ENCODE results near the gene CMTM8.

Gene CMTM8

DNA sequence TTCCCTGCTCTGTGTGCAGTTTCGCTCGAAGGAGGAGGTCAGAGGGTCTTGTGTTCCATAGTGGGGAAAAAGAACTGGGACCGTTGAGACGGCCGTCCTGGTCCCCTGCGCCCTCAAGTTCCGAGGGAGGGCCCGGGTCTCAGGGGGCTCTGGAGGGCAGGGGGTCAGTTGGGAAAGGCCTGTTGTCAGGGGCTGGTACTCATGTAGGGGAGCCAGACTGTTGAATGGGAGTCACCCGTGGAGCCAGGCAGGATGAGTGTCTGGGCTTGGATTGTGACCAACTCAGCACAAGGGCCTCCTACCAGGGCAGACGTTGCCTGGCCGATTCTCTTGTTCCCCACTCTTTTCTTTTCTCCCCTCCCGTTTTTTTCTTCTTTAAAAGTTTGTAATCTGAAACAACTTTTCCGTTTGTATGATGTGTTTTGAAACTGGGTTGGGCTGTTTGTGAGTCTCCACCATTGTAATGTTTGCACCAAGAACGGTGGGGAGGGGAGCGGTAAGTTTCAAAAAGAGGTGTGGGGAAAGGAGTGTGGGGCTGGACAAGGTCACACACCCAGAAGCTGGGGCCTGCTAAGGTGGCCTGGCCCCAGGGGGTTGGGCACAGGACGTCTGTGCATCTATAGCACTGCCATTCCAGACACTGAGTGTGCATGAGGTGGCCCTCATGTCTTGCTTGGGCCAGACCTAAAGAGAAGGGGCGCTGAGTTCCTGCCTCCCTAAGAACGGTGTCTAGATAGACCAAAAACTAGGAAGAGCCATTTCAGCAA is 154.2 kb downstream of the CMTM8 start:
- peak; percentile 79 for ATAC-seq
- TF ChIP-seq PPARA (CRISPR knock-in tag; IDR thresholded peaks at IDR 0.05; ENCODE audit: borderline replicate concordance): no peak
- no peak for TF ChIP-seq OSR1 (CRISPR knock-in tag; IDR thresholded peaks at IDR 0.05)
- TF ChIP-seq ISL1 (CRISPR knock-in tag; IDR thresholded peaks at IDR 0.05): no peak
- no peak for TF ChIP-seq ESRRG (CRISPR knock-in tag; IDR thresholded peaks at IDR 0.05)
- TF ChIP-seq, protein P1, sequence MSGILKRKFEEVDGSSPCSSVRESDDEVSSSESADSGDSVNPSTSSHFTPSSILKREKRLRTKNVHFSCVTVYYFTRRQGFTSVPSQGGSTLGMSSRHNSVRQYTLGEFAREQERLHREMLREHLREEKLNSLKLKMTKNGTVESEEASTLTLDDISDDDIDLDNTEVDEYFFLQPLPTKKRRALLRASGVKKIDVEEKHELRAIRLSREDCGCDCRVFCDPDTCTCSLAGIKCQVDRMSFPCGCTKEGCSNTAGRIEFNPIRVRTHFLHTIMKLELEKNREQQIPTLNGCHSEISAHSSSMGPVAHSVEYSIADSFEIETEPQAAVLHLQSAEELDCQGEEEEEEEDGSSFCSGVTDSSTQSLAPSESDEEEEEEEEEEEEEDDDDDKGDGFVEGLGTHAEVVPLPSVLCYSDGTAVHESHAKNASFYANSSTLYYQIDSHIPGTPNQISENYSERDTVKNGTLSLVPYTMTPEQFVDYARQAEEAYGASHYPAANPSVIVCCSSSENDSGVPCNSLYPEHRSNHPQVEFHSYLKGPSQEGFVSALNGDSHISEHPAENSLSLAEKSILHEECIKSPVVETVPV (CRISPR knock-in tag; IDR thresholded peaks at IDR 0.05): no peak
- TF ChIP-seq ZNF70 (CRISPR knock-in tag; IDR thresholded peaks at IDR 0.05): no peak
- TF ChIP-seq RARB (CRISPR knock-in tag; IDR thresholded peaks at IDR 0.05): no peak
- TF ChIP-seq, protein P2, sequence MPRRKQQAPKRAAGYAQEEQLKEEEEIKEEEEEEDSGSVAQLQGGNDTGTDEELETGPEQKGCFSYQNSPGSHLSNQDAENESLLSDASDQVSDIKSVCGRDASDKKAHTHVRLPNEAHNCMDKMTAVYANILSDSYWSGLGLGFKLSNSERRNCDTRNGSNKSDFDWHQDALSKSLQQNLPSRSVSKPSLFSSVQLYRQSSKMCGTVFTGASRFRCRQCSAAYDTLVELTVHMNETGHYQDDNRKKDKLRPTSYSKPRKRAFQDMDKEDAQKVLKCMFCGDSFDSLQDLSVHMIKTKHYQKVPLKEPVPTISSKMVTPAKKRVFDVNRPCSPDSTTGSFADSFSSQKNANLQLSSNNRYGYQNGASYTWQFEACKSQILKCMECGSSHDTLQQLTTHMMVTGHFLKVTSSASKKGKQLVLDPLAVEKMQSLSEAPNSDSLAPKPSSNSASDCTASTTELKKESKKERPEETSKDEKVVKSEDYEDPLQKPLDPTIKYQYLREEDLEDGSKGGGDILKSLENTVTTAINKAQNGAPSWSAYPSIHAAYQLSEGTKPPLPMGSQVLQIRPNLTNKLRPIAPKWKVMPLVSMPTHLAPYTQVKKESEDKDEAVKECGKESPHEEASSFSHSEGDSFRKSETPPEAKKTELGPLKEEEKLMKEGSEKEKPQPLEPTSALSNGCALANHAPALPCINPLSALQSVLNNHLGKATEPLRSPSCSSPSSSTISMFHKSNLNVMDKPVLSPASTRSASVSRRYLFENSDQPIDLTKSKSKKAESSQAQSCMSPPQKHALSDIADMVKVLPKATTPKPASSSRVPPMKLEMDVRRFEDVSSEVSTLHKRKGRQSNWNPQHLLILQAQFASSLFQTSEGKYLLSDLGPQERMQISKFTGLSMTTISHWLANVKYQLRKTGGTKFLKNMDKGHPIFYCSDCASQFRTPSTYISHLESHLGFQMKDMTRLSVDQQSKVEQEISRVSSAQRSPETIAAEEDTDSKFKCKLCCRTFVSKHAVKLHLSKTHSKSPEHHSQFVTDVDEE (CRISPR knock-in tag; IDR thresholded peaks at IDR 0.05): no peak
- TF ChIP-seq, protein P3, sequence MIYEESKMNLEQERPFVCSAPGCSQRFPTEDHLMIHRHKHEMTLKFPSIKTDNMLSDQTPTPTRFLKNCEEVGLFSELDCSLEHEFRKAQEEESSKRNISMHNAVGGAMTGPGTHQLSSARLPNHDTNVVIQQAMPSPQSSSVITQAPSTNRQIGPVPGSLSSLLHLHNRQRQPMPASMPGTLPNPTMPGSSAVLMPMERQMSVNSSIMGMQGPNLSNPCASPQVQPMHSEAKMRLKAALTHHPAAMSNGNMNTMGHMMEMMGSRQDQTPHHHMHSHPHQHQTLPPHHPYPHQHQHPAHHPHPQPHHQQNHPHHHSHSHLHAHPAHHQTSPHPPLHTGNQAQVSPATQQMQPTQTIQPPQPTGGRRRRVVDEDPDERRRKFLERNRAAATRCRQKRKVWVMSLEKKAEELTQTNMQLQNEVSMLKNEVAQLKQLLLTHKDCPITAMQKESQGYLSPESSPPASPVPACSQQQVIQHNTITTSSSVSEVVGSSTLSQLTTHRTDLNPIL (CRISPR knock-in tag; IDR thresholded peaks at IDR 0.05; ENCODE audit: low read depth): no peak
- TF ChIP-seq, protein P4, sequence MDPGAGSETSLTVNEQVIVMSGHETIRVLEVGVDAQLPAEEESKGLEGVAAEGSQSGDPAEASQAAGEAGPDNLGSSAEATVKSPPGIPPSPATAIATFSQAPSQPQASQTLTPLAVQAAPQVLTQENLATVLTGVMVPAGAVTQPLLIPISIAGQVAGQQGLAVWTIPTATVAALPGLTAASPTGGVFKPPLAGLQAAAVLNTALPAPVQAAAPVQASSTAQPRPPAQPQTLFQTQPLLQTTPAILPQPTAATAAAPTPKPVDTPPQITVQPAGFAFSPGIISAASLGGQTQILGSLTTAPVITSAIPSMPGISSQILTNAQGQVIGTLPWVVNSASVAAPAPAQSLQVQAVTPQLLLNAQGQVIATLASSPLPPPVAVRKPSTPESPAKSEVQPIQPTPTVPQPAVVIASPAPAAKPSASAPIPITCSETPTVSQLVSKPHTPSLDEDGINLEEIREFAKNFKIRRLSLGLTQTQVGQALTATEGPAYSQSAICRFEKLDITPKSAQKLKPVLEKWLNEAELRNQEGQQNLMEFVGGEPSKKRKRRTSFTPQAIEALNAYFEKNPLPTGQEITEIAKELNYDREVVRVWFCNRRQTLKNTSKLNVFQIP (CRISPR knock-in tag; IDR thresholded peaks at IDR 0.05; ENCODE audit: borderline replicate concordance, low read depth): no peak

DNA sequence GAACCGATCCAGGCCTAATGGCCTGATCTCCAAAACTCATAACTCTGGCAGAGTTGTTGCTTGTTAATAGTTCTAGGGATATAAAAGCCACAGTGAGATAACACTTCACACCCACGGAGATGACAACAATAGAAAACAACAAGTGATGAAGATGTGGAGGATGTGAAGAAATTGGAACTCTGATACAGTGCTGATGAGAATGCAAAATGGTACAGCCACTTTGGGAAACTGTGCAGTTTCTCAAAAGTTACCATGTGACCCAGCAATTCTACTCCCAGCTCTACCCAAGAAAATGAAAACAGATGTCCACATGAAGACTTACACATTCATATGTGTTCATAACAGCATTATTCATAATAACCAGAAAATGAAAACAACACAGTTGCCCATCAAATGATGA is 157.0 kb downstream of the CMTM8 start:
- ATAC-seq: no peak
- TF ChIP-seq, protein P1 (CRISPR knock-in tag; IDR thresholded peaks at IDR 0.05): no peak
- TF ChIP-seq, protein P3 (CRISPR knock-in tag; IDR thresholded peaks at IDR 0.05; ENCODE audit: low read depth): no peak
- TF ChIP-seq ESRRG (CRISPR knock-in tag; IDR thresholded peaks at IDR 0.05): no peak
- TF ChIP-seq, protein P2 (CRISPR knock-in tag; IDR thresholded peaks at IDR 0.05): no peak
- TF ChIP-seq CSDC2 (CRISPR knock-in tag; IDR thresholded peaks at IDR 0.05): no peak
- TF ChIP-seq ARNTL (CRISPR knock-in tag; IDR thresholded peaks at IDR 0.05; ENCODE audit: borderline replicate concordance, low read depth): no peak
- TF ChIP-seq TOX (CRISPR knock-in tag; IDR thresholded peaks at IDR 0.05; ENCODE audit: borderline replicate concordance): no peak
- no peak for TF ChIP-seq RARB (CRISPR knock-in tag; IDR thresholded peaks at IDR 0.05)
- TF ChIP-seq ZFP30 (CRISPR knock-in tag; IDR thresholded peaks at IDR 0.05): no peak
- TF ChIP-seq, protein P5, sequence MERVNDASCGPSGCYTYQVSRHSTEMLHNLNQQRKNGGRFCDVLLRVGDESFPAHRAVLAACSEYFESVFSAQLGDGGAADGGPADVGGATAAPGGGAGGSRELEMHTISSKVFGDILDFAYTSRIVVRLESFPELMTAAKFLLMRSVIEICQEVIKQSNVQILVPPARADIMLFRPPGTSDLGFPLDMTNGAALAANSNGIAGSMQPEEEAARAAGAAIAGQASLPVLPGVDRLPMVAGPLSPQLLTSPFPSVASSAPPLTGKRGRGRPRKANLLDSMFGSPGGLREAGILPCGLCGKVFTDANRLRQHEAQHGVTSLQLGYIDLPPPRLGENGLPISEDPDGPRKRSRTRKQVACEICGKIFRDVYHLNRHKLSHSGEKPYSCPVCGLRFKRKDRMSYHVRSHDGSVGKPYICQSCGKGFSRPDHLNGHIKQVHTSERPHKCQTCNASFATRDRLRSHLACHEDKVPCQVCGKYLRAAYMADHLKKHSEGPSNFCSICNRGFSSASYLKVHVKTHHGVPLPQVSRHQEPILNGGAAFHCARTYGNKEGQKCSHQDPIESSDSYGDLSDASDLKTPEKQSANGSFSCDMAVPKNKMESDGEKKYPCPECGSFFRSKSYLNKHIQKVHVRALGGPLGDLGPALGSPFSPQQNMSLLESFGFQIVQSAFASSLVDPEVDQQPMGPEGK (CRISPR knock-in tag; IDR thresholded peaks at IDR 0.05; ENCODE audit: borderline replicate concordance): no peak
- TF ChIP-seq ZFP3 (CRISPR knock-in tag; IDR thresholded peaks at IDR 0.05): no peak
- TF ChIP-seq ZNF565 (CRISPR knock-in tag; conservative IDR thresholded peaks at IDR 0.05; ENCODE audit: low read depth): no peak
- TF ChIP-seq TCF4 (CRISPR knock-in tag; IDR thresholded peaks at IDR 0.05; ENCODE audit: borderline replicate concordance): no peak
- no peak for TF ChIP-seq PPARA (CRISPR knock-in tag; IDR thresholded peaks at IDR 0.05; ENCODE audit: borderline replicate concordance)
- TF ChIP-seq ZNF70 (CRISPR knock-in tag; IDR thresholded peaks at IDR 0.05): no peak
- no peak for TF ChIP-seq OSR1 (CRISPR knock-in tag; IDR thresholded peaks at IDR 0.05)
- no peak for TF ChIP-seq SNAI2 (CRISPR knock-in tag; IDR thresholded peaks at IDR 0.05)
- TF ChIP-seq GLIS3 (CRISPR knock-in tag; IDR thresholded peaks at IDR 0.05): no peak
- TF ChIP-seq BACH2 (CRISPR knock-in tag; IDR thresholded peaks at IDR 0.05; ENCODE audit: borderline replicate concordance): no peak
- no peak for TF ChIP-seq ZNF8 (CRISPR knock-in tag; IDR thresholded peaks at IDR 0.05)

All from SK-N-SH treated with all-trans-retinoic acid at 6 μM for 48 hours (cell line).